HepG2 (cell line): ENCODE data around the gene MPST. TPM values are rescaled to one million over a fixed set of nuclear protein-coding genes. Genes with fewer than 3 reads are reported as not detected.

Experiments used
- ARNT ChIP-seq: fragments of 450-650 bp; IDR thresholded peaks from 2 replicates; pipeline ENCODE4 v1.6.1; 2017
- CBX1 ChIP-seq: IDR thresholded peaks from one replicate; pipeline ENCODE4 v1.6.1; 2016; ENCODE audit warnings: antibody characterized with exemption, low read depth
- CREB1 ChIP-seq, 2 experiments: fragments of 450-650 bp in 1 of 2; IDR thresholded peaks; 2 replicates each; pipeline ENCODE4 v1.6.1; 2016 to 2017; ENCODE audit warnings: control low read depth in 1 of 2, mild to moderate bottlenecking in 1 of 2, missing compliant biosample characterization in 1 of 2, missing genetic modification characterization in 1 of 2
- CREM ChIP-seq, 2 experiments: sonication (generic) in 1 of 2; formaldehyde crosslinking in 1 of 2; IDR thresholded peaks; 2 replicates each; pipeline versions ENCODE4 v1.4.0 to v1.6.1; 2016 to 2020; ENCODE audit warnings: antibody characterized with exemption in 1 of 2, mild to moderate bottlenecking in 1 of 2, missing genetic modification reagents in 1 of 2
- GLI4 ChIP-seq: sonication (generic); formaldehyde crosslinking; IDR thresholded peaks from 2 replicates; pipeline ENCODE4 v1.5.1; 2020; ENCODE audit warnings: missing genetic modification reagents, mild to moderate bottlenecking, moderate library complexity, borderline replicate concordance
- MED8 ChIP-seq: sonication (generic); formaldehyde crosslinking; IDR thresholded peaks from 2 replicates; pipeline ENCODE4 v1.8.1; 2023; ENCODE audit warnings: mild to moderate bottlenecking, missing genetic modification reagents; ENCODE audit not compliant: insufficient replicate concordance
- NCOA5 ChIP-seq: sonication (generic); formaldehyde crosslinking; IDR thresholded peaks from 2 replicates; pipeline ENCODE4 v1.4.0; 2020; ENCODE audit warnings: missing genetic modification reagents
- NCOR1 ChIP-seq: fragments of 200-600 bp; sonication (generic); IDR thresholded peaks from 2 replicates; pipeline ENCODE4 v1.7.0; 2017; ENCODE audit warnings: antibody characterized with exemption, low read length, borderline replicate concordance
- NPAS2 ChIP-seq: sonication (generic); formaldehyde crosslinking; IDR thresholded peaks from 2 replicates; pipeline ENCODE4 v1.8.0; 2022; ENCODE audit warnings: mild to moderate bottlenecking, missing genetic modification reagents, borderline replicate concordance
- PBX2 ChIP-seq: IDR thresholded peaks from 2 replicates; pipeline ENCODE4 v1.6.1; 2016; ENCODE audit warnings: control low read depth
- POLR2G ChIP-seq: fragments of 200-400 bp; formaldehyde crosslinking; IDR thresholded peaks from 2 replicates; pipeline ENCODE4 v1.6.1; 2018; ENCODE audit warnings: mild to moderate bottlenecking, low read depth, low read length, moderate library complexity
- PRMT3 ChIP-seq: sonication (generic); formaldehyde crosslinking; IDR thresholded peaks from 2 replicates; pipeline ENCODE4 v1.8.1; 2022; ENCODE audit warnings: low read depth, mild to moderate bottlenecking, moderate library complexity, missing genetic modification reagents, borderline replicate concordance
- SP1 ChIP-seq, 2 experiments: fragments of 450-650 bp in 1 of 2; sonication (generic) in 1 of 2; formaldehyde crosslinking in 1 of 2; IDR thresholded peaks; 2 replicates each; pipeline versions ENCODE4 v1.4.0 to v1.6.1; 2016 to 2020; ENCODE audit warnings: missing genetic modification reagents in 1 of 2
- SRY ChIP-seq: sonication (generic); formaldehyde crosslinking; IDR thresholded peaks from 2 replicates; pipeline ENCODE4 v1.8.0; 2022; ENCODE audit warnings: mild to moderate bottlenecking, missing genetic modification reagents
- TCF7 ChIP-seq: sonication (generic); IDR thresholded peaks from 2 replicates; pipeline ENCODE4 v1.6.1; 2016; ENCODE audit warnings: antibody characterized with exemption, low read depth
- ZBED4 ChIP-seq: sonication (generic); formaldehyde crosslinking; IDR thresholded peaks from 2 replicates; pipeline ENCODE4 v1.4.0; 2020; ENCODE audit warnings: missing genetic modification reagents, borderline replicate concordance
- ZBTB7B ChIP-seq: sonication (generic); formaldehyde crosslinking; IDR thresholded peaks from 2 replicates; pipeline ENCODE4 v1.4.0; 2020; ENCODE audit warnings: missing genetic modification reagents
- ZNF275 ChIP-seq: sonication (generic); formaldehyde crosslinking; IDR thresholded peaks from 2 replicates; pipeline ENCODE4 v1.8.0; 2022; ENCODE audit warnings: missing genetic modification reagents, mild to moderate bottlenecking, inconsistent platforms, borderline replicate concordance
- ZNF280D ChIP-seq: sonication (generic); formaldehyde crosslinking; IDR thresholded peaks from 2 replicates; pipeline ENCODE4 v1.5.1; 2020; ENCODE audit warnings: mild to moderate bottlenecking, missing genetic modification reagents
- polyA plus RNA-seq, 8 experiments: library from polyadenylated mRNA; depleted of rRNA in 3 of 8; stranded (reverse) in 7 of 8; unstranded in 1 of 8; fragments of >200 nt; fragmentation: Illumina TruSeq in 4 of 8; extraction: Trizol in 4 of 8; gene quantifications; 2 replicates each; pipeline versions ENCODE4 v1.2.1 to v1.2.3, GENCODE V29; 2011 to 2016; ENCODE audit warnings: low read depth in 4 of 8, missing spikeins in 1 of 8, mixed read lengths in 1 of 8; ENCODE audit not compliant: insufficient read depth in 1 of 8
- total RNA-seq, 5 experiments: library from RNA; depleted of rRNA; stranded (reverse); fragments of >200 nt; fragmentation: Illumina TruSeq; extraction: Trizol; gene quantifications; 2 replicates each; pipeline ENCODE4 v1.2.3, GENCODE V29; 2016; ENCODE audit warnings: low read depth in 1 of 5

The MPST gene
- total and polyA plus RNA-seq, 2 of the 13 experiments (the other 11 are each of a cell fraction or from before 2014, with no cell fraction given) = 133 to 141 TPM

GRCh38 chr22:36977947-36978660 lies 41.4 kb upstream of the MPST start (continued):
- TF ChIP-seq CBX1 (no peak), ZBTB7B (no peak), ZNF275 (CRISPR knock-in tag) (no peak), POLR2G (no peak), NCOR1 (no peak), NCOA5 (no peak), GLI4 (CRISPR knock-in tag) (no peak), TCF7 (no peak), SP1 (IDR thresholded peaks at IDR 0.05) (no peak), SP1 (CRISPR knock-in tag; IDR thresholded peaks at IDR 0.05) (peak; percentile 60; the same call in 1 of the 2 replicates), CREM (IDR thresholded peaks at IDR 0.05) (peak; percentile 46; the same call in 1 of the 2 replicates), CREM (CRISPR knock-in tag; IDR thresholded peaks at IDR 0.05) (no peak), MED8 (no peak), PRMT3 (CRISPR knock-in tag) (no peak), ARNT (no peak), ZBED4 (CRISPR knock-in tag) (0 out of 2 replicates have a peak, but pooled peaks have one; percentile 12), PBX2 (CRISPR knock-in tag) (0 out of 2 replicates have a peak, but pooled peaks have one; percentile 7), ZNF280D (CRISPR knock-in tag) (peak; percentile 25; the same call in 1 of the 2 replicates), SRY (CRISPR knock-in tag) (no peak), CREB1 (IDR thresholded peaks at IDR 0.05) (peak; percentile 58), CREB1 (CRISPR knock-in tag; IDR thresholded peaks at IDR 0.05) (peak; percentile 35; the same call in 1 of the 2 replicates), NPAS2 (CRISPR knock-in tag) (no peak)
